ENCODE measurements around the gene KLHL13.

DNA sequence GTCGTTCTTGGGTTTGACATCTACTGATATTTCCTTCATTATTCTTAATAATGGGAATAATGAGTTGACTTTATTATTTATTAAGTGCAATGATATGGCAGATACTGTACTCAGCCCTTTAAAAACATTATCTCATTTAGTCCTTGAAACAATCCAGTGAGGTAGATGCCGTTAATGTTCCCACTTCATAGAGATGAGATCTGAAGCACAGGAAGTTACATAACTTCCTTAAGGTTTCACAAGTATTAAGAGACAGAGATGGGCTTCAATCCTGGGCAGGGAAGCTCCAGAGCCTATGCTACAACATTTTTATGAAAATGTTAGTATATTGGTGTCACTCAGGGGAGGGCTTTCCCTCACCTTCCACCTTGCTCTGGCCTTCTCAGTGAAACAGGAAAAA, 9.7 kb upstream of the KLHL13 start:
- TF ChIP-seq, protein P1, sequence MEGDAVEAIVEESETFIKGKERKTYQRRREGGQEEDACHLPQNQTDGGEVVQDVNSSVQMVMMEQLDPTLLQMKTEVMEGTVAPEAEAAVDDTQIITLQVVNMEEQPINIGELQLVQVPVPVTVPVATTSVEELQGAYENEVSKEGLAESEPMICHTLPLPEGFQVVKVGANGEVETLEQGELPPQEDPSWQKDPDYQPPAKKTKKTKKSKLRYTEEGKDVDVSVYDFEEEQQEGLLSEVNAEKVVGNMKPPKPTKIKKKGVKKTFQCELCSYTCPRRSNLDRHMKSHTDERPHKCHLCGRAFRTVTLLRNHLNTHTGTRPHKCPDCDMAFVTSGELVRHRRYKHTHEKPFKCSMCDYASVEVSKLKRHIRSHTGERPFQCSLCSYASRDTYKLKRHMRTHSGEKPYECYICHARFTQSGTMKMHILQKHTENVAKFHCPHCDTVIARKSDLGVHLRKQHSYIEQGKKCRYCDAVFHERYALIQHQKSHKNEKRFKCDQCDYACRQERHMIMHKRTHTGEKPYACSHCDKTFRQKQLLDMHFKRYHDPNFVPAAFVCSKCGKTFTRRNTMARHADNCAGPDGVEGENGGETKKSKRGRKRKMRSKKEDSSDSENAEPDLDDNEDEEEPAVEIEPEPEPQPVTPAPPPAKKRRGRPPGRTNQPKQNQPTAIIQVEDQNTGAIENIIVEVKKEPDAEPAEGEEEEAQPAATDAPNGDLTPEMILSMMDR (IDR thresholded peaks at IDR 0.05; ENCODE audit: poor library complexity, severe bottlenecking), result no peak
- TF ChIP-seq EZH2 (IDR thresholded peaks at IDR 0.05; ENCODE audit: borderline replicate concordance, insufficient read depth, low read length, poor library complexity, severe bottlenecking) (no peak), MXI1 (conservative IDR thresholded peaks at IDR 0.05; ENCODE audit: poor library complexity, severe bottlenecking) (no peak), POLR2AphosphoS5 (IDR thresholded peaks at IDR 0.05) (no peak), TAF1 (IDR thresholded peaks at IDR 0.05; ENCODE audit: low read depth) (no peak), EP300 (conservative IDR thresholded peaks at IDR 0.05; ENCODE audit: poor library complexity, severe bottlenecking) (no peak), SMC3 (conservative IDR thresholded peaks at IDR 0.05; ENCODE audit: poor library complexity) (no peak)
- TF ChIP-seq, protein P2, sequence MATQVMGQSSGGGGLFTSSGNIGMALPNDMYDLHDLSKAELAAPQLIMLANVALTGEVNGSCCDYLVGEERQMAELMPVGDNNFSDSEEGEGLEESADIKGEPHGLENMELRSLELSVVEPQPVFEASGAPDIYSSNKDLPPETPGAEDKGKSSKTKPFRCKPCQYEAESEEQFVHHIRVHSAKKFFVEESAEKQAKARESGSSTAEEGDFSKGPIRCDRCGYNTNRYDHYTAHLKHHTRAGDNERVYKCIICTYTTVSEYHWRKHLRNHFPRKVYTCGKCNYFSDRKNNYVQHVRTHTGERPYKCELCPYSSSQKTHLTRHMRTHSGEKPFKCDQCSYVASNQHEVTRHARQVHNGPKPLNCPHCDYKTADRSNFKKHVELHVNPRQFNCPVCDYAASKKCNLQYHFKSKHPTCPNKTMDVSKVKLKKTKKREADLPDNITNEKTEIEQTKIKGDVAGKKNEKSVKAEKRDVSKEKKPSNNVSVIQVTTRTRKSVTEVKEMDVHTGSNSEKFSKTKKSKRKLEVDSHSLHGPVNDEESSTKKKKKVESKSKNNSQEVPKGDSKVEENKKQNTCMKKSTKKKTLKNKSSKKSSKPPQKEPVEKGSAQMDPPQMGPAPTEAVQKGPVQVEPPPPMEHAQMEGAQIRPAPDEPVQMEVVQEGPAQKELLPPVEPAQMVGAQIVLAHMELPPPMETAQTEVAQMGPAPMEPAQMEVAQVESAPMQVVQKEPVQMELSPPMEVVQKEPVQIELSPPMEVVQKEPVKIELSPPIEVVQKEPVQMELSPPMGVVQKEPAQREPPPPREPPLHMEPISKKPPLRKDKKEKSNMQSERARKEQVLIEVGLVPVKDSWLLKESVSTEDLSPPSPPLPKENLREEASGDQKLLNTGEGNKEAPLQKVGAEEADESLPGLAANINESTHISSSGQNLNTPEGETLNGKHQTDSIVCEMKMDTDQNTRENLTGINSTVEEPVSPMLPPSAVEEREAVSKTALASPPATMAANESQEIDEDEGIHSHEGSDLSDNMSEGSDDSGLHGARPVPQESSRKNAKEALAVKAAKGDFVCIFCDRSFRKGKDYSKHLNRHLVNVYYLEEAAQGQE (IDR thresholded peaks at IDR 0.05; ENCODE audit: borderline replicate concordance), result no peak
